ENCODE results near the gene LPP.

Gene LPP

GRCh38 chr3:188200481-188200880 lies 46.5 kb downstream of the LPP start:
- DNase-seq, result no peak

- DNase-seq, result no peak
Observed at GRCh38 chr3:188202358-188203138, 48.6 kb downstream of the LPP start.

GRCh38 chr3:188204526-188204925 lies 50.6 kb downstream of the LPP start:
- DNase-seq, result no peak

GRCh38 chr3:188205992-188206416 lies 52.0 kb downstream of the LPP start:
- no peak for DNase-seq

GRCh38 chr3:188206787-188207186 lies 52.8 kb downstream of the LPP start:
- no peak for DNase-seq

DNA sequence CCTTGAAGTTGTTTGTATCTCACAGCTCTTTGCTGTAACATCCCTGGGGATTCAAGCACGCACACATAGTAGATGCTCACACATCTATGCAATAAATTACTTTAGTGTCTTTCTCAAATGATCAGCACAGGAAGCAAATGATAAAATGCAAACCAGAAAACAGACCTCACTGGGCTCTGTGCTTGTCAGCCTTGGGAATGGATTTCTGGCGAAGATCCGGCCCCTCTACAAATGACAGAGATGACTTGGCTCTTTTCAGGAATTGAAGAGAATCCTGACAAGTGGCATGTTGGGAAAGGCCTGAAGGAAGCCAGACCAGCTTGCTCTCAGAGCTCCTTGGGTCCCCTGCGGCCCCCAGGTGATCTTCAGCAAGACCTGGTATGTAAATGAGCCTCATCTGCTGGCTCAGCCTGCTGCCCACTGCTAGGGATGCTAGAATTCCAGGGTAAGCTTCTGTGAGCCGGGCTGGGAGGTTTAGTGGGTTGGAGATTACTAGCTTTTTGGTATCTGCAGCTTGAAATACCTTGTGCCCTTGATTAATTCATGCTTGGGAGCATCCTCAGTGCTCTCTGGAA lies 54.1 kb downstream of the LPP start:
- no peak for DNase-seq

DNA sequence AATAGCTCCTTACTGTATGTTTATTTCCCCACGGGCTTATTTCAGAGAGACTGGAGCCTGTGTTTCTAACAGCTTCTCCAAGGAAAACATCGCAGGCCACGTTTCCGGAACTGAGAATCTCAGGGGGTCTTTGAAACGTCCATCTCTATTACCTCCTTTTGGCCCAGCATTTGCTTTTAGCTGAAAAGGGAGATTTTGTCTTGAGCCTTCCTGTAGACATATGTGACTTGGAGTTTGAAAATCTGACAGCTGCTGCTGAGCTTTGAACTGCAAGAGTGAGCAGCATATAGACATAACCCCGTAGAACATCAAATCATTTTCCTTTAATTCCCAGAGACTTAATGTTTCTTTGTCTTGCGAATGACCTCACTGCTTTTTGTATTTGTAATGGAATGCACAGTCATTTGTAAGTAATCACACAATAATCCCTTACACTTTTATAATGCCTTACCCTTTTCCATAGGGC lies 54.6 kb downstream of the LPP start:
- DNase-seq, result no peak

GRCh38 chr3:188209034-188209433 lies 55.1 kb downstream of the LPP start:
- no peak for DNase-seq

DNA sequence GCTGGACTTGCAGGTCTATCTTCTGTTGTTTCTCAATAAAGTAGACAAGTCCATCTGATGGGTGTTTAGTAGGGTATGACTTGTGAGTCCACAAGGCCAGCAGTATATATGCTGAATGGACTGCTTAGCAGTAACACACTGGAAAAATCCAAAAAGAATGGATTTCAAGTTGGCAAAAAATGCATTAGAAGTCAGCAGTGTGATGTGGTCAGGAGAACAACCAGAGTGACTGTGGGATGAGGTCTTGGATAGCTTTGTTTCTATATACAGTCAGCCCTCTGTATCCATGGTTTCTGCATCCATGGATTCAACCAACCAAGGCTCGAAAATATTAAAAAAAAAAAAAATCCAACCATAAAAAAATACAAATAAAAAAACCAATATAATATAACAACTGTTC lies 55.8 kb downstream of the LPP start:
- no peak for DNase-seq

DNA sequence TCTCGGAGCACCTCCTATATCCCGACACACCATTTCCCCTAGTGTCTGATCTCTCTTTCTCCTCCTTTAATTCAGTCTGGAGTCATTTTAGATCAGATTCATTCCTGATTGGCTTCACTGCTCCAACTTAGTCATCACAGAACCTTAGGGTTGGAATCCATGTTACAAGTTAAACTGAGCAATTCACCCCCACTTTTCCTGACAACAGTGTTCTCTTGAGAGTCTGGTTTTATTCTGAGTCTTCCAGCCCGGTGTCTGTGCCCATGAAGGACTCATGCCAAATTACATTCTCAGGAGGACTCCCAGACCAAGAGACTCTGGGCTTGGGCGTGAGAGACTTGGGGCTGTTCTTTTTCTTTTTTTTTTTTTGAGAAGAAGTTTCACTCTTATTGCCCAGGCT lies 57.5 kb downstream of the LPP start:
- no peak for DNase-seq

- no peak for DNase-seq
Observed at GRCh38 chr3:188212308-188212969, 58.5 kb downstream of the LPP start.

DNA sequence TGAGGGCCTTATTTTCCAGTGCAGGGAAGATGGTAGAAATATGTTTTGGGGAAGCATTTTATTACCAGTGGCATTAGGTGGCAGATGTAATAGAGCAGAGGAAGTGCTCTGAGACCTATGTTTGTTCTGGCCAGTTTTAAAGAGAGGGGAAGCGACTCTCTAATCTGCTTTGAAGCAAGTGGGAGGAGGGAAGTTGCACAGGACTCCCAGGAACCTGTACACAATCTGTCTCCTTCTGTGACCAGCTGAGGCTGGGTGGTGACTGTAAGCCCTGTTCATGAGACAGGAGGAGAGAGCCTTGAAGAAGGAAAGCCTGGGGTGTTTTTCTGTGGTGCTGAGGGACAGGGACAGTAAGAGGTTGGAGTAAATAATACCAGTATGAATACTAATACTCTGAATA lies 60.5 kb downstream of the LPP start:
- no peak for DNase-seq

DNA sequence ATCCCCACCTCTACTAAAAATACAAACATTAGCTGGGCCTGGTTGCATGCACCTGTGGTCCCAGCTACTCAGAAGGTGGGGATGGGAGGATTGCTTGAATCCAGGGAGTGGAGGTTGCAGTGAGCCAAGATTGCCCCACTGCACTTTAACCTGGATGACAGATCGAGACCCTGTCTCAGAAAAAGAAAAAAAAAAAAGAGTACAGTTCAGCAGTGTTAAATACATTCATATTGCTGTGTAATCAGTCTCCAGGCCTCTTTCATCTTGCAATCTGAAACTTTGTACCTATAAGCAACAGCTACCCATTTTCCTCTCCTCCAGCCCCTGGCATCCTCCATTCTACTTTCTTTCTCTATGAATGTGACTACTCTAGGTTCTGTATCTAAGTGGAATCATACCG lies 61.2 kb downstream of the LPP start:
- DNase-seq, result no peak

- DNase-seq, result peak; percentile 31
Observed at GRCh38 chr3:188217011-188217463, 63.1 kb downstream of the LPP start.

GRCh38 chr3:188217726-188218125 lies 63.8 kb downstream of the LPP start:
- no peak for DNase-seq

GRCh38 chr3:188218603-188219002 lies 64.6 kb downstream of the LPP start:
- DNase-seq, result no peak

- DNase-seq, result no peak
Observed at GRCh38 chr3:188219147-188219546, 65.2 kb downstream of the LPP start.

- DNase-seq, result no peak
Observed at GRCh38 chr3:188220097-188220788, 66.3 kb downstream of the LPP start.

GRCh38 chr3:188220988-188221818 lies 67.2 kb downstream of the LPP start:
- no peak for DNase-seq

- no peak for DNase-seq
Observed at GRCh38 chr3:188223936-188224335, 70.0 kb downstream of the LPP start.

GRCh38 chr3:188227442-188227841 lies 73.5 kb downstream of the LPP start:
- no peak for DNase-seq

GRCh38 chr3:188229177-188229576 lies 75.2 kb downstream of the LPP start:
- no peak for DNase-seq

GRCh38 chr3:188229726-188230125 lies 75.8 kb downstream of the LPP start:
- no peak for DNase-seq

All from DMS79 treated with DMSO at 0.1 percent for 48 hours (cell line).